Osteoblast (primary cell): Measurements from ENCODE around the gene CRAT. TPM values are rescaled to one million over a fixed set of nuclear protein-coding genes. Genes with fewer than 3 reads are reported as not detected.

Experiments
- DNase-seq: peaks from one replicate; pipeline ENCODE4 v3.0.0; 2011; ENCODE audit warnings: low spot score, mixed read lengths; ENCODE audit not compliant: insufficient read length; ENCODE audit errors: missing footprints
- H2AFZ ChIP-seq: 2 replicates; pipeline ENCODE4 v1.6.0; 2011; ENCODE audit warnings: mild to moderate bottlenecking, low read length
- H3K27ac ChIP-seq: 2 replicates; pipeline ENCODE4 v1.5.1; 2011; ENCODE audit warnings: mild to moderate bottlenecking, low read depth, low read length, moderate library complexity
- H3K27me3 ChIP-seq: 2 replicates; pipeline ENCODE4 v1.6.0; 2012; ENCODE audit warnings: mild to moderate bottlenecking, control low read depth, inconsistent platforms, low read length, moderate library complexity; ENCODE audit not compliant: insufficient read depth
- H3K36me3 ChIP-seq: 2 replicates; pipeline ENCODE4 v1.5.1; 2011; ENCODE audit warnings: mild to moderate bottlenecking, low read length, control low read depth, moderate library complexity; ENCODE audit not compliant: insufficient read depth
- H3K4me1 ChIP-seq: 2 replicates; pipeline ENCODE4 v1.5.1; 2011; ENCODE audit warnings: mild to moderate bottlenecking, low read length, control low read depth, moderate library complexity; ENCODE audit not compliant: insufficient read depth
- H3K4me2 ChIP-seq: 2 replicates; pipeline ENCODE4 v1.6.0; 2011; ENCODE audit warnings: mild to moderate bottlenecking, low read length; ENCODE audit not compliant: insufficient read depth
- H3K4me3 ChIP-seq: fragments of 200-600 bp; sonication (generic); 3 replicates; pipeline ENCODE4 v1.5.1; 2012; ENCODE audit warnings: mild to moderate bottlenecking, low read length, inconsistent platforms; ENCODE audit not compliant: insufficient read depth
- H3K79me2 ChIP-seq: 2 replicates; pipeline ENCODE4 v1.6.0; 2012; ENCODE audit warnings: mild to moderate bottlenecking, low read length, control low read depth, inconsistent platforms; ENCODE audit not compliant: insufficient read depth
- H3K9me3 ChIP-seq: 2 replicates; pipeline ENCODE4 v1.5.1; 2011; ENCODE audit warnings: low read depth, low read length, control low read depth
- H4K20me1 ChIP-seq: 2 replicates; pipeline ENCODE4 v1.6.0; 2012; ENCODE audit warnings: mild to moderate bottlenecking, low read length, control low read depth; ENCODE audit not compliant: insufficient read depth
- CTCF ChIP-seq: IDR thresholded peaks from 2 replicates; pipeline ENCODE4 v1.5.1; 2011; ENCODE audit warnings: mild to moderate bottlenecking, low read depth, low read length, moderate library complexity; ENCODE audit errors: extremely low read depth
- total RNA-seq: library from RNA; depleted of rRNA; stranded (reverse); fragments of >200 nt; gene quantifications from 2 replicates; pipeline ENCODE4 v1.2.3, GENCODE V29; 2012

CRAT gene
- total RNA-seq, 1 donor = 79.6 TPM

- H2AFZ ChIP-seq = no peak overlapping the region
- DNase-seq = peak; percentile 97
Measured at GRCh38 chr9:129143031-129143927, 32.7 kb upstream of the CRAT start.

GRCh38 chr9:129142138-129142935 lies 31.7 kb upstream of the CRAT start:
- Histone ChIP-seq H3K4me1 (peaks cover 83% of the 10 kb centered on the region), H3K4me2 (peak overlapping the region; percentile 58), H2AFZ (no peak overlapping the region), H3K79me2 (peaks cover 15% of the 10 kb centered on the region), H3K9me3 (no peaks in the 10 kb centered on the region), H4K20me1 (no peaks in the 10 kb centered on the region), H3K36me3 (peaks cover 11% of the 10 kb centered on the region), H3K27ac (peak overlapping the region; percentile 100), H3K4me3 (no peak overlapping the region), H3K27me3 (no peaks in the 10 kb centered on the region)
- no peak for DNase-seq
- TF ChIP-seq CTCF = no peak

More at GRCh38 chr9:129143031-129143927, 32.7 kb upstream of the CRAT start:
- H3K79me2 ChIP-seq = peaks cover 15% of the 10 kb centered on the region
- peaks cover 9% of the 10 kb centered on the region for H3K36me3 ChIP-seq
- no peaks in the 10 kb centered on the region for H4K20me1 ChIP-seq
- H3K4me1 ChIP-seq = peaks cover 77% of the 10 kb centered on the region
- peak; percentile 99 for TF ChIP-seq CTCF
- H3K4me3 ChIP-seq = peak overlapping the region; percentile 22
- peak overlapping the region; percentile 100 for H3K27ac ChIP-seq
- H3K9me3 ChIP-seq = no peaks in the 10 kb centered on the region
- H3K27me3 ChIP-seq = no peaks in the 10 kb centered on the region
- peak overlapping the region; percentile 58 for H3K4me2 ChIP-seq

- Histone ChIP-seq H3K4me2 (peak overlapping the region; percentile 35), H3K27me3 (no peaks in the 10 kb centered on the region), H2AFZ (no peak overlapping the region), H3K27ac (peak overlapping the region; percentile 100), H3K4me3 (no peak overlapping the region), H4K20me1 (no peaks in the 10 kb centered on the region), H3K36me3 (peaks cover 19% of the 10 kb centered on the region), H3K79me2 (peaks cover 15% of the 10 kb centered on the region), H3K4me1 (peaks cover 77% of the 10 kb centered on the region), H3K9me3 (no peaks in the 10 kb centered on the region)
- DNase-seq = peak; percentile 92
- no peak for TF ChIP-seq CTCF
Measured at GRCh38 chr9:129141066-129142041, 30.8 kb upstream of the CRAT start.
